Hepatocyte (in vitro differentiated cells): ENCODE data around the gene OSGEP. TPM values are rescaled to one million over a fixed set of nuclear protein-coding genes. Genes with fewer than 3 reads are reported as not detected.

Source experiments
- DNase-seq: peaks from one replicate; pipeline ENCODE4 v3.0.0-alpha.2; 2016; ENCODE audit warnings: low spot score
- H2AFZ ChIP-seq: fragments of 200-600 bp; sonication (generic); 2 replicates; pipeline ENCODE4 v1.6.0; 2016; ENCODE audit warnings: antibody characterized with exemption, mild to moderate bottlenecking
- H3K27ac ChIP-seq: fragments of 200-600 bp; sonication (generic); 2 replicates; pipeline ENCODE4 v1.5.1; 2016; ENCODE audit warnings: mild to moderate bottlenecking
- H3K27me3 ChIP-seq: fragments of 200-600 bp; sonication (generic); 2 replicates; pipeline ENCODE4 v1.6.1; 2016
- H3K36me3 ChIP-seq: fragments of 200-600 bp; sonication (generic); replicated peaks from 2 replicates; pipeline ENCODE4 v1.5.1; 2016; ENCODE audit warnings: low read depth; ENCODE audit not compliant: insufficient read depth
- H3K4me1 ChIP-seq: fragments of 200-600 bp; sonication (generic); 2 replicates; pipeline ENCODE4 v1.5.1; 2016; ENCODE audit warnings: mild to moderate bottlenecking, moderate library complexity; ENCODE audit not compliant: insufficient read depth
- H3K4me2 ChIP-seq: fragments of 200-600 bp; sonication (generic); 2 replicates; pipeline ENCODE4 v1.6.0; 2016
- H3K4me3 ChIP-seq: fragments of 200-600 bp; sonication (generic); 2 replicates; pipeline ENCODE4 v1.5.1; 2016; ENCODE audit warnings: mild to moderate bottlenecking
- H3K79me2 ChIP-seq: fragments of 200-600 bp; sonication (generic); 2 replicates; pipeline ENCODE4 v1.6.0; 2017; ENCODE audit warnings: mild to moderate bottlenecking
- H3K9me2 ChIP-seq: fragments of 200-600 bp; sonication (generic); replicated peaks from 2 replicates; pipeline ENCODE4 v1.6.0; 2017; ENCODE audit warnings: mild to moderate bottlenecking; ENCODE audit not compliant: insufficient read depth
- H3K9me3 ChIP-seq: fragments of 200-600 bp; sonication (generic); 2 replicates; pipeline ENCODE4 v1.5.1; 2016; ENCODE audit warnings: low read depth, mild to moderate bottlenecking
- H4K20me1 ChIP-seq: fragments of 200-600 bp; sonication (generic); 2 replicates; pipeline ENCODE4 v1.6.0; 2016; ENCODE audit warnings: mild to moderate bottlenecking; ENCODE audit not compliant: insufficient read depth, poor library complexity, severe bottlenecking
- CTCF ChIP-seq: fragments of 200-600 bp; sonication (generic); IDR thresholded peaks from 2 replicates; pipeline ENCODE4 v1.5.1; 2016; ENCODE audit warnings: antibody characterized with exemption, mild to moderate bottlenecking; ENCODE audit not compliant: poor library complexity
- EZH2 ChIP-seq: fragments of 200-600 bp; sonication (generic); IDR thresholded peaks from 2 replicates; pipeline ENCODE4 v1.6.1; 2016; ENCODE audit warnings: antibody characterized with exemption, mild to moderate bottlenecking, borderline replicate concordance
- EZH2phosphoT487 ChIP-seq: fragments of 200-600 bp; sonication (generic); IDR thresholded peaks from one replicate; pipeline ENCODE4 v1.6.1; 2018; ENCODE audit warnings: antibody characterized with exemption, mild to moderate bottlenecking, low read depth, moderate library complexity; ENCODE audit not compliant: unreplicated experiment, severe bottlenecking
- WGBS: methylation state at CpG from one replicate; pipeline ENCODE4 v1.1.6; 2016; ENCODE audit warnings: low lambda C conversion rate; ENCODE audit errors: missing lambda C conversion rate; 5-methylcytosine and 5-hydroxymethylcytosine counted together
- polyA plus RNA-seq: library from polyadenylated mRNA; unstranded; fragments of >200 nt; fragmentation: Nextera tagmentation; extraction: Ambion mirVana; gene quantifications from 2 replicates; pipeline ENCODE4 v1.2.1, GENCODE V29; 2016
- total RNA-seq: library from RNA; depleted of rRNA; stranded (reverse); fragments of >200 nt; gene quantifications from 2 replicates; pipeline ENCODE4 v1.2.3, GENCODE V29; 2014

OSGEP gene
- total and polyA plus RNA-seq, 2 experiments from 2014 or later, result 36.2 to 60.1 TPM

GRCh38 chr14:20490563-20490962, 36.0 kb upstream of the OSGEP start:
- Histone ChIP-seq H3K9me2 (no peaks in the 10 kb centered on the region), H4K20me1 (no peaks in the 10 kb centered on the region), H3K36me3 (no peaks in the 10 kb centered on the region), H3K4me1 (no peaks in the 10 kb centered on the region), H2AFZ (no peak overlapping the region), H3K4me3 (no peak overlapping the region), H3K27ac (no peak overlapping the region), H3K4me2 (no peak overlapping the region), H3K9me3 (no peaks in the 10 kb centered on the region), H3K27me3 (no peaks in the 10 kb centered on the region), H3K79me2 (no peaks in the 10 kb centered on the region)
- TF ChIP-seq CTCF, result no peak
- no peak for TF ChIP-seq EZH2phosphoT487
- WGBS, result 63% methylated on average over 6 of the region's 6 CpGs
- no peak for DNase-seq

GRCh38 chr14:20489093-20489994, 34.7 kb upstream of the OSGEP start:
- no peaks in the 10 kb centered on the region for H3K9me3 ChIP-seq
- no peaks in the 10 kb centered on the region for H3K4me1 ChIP-seq
- WGBS, result 72% methylated on average over 6 of the region's 6 CpGs
- H4K20me1 ChIP-seq, result no peaks in the 10 kb centered on the region
- H3K9me2 ChIP-seq, result no peaks in the 10 kb centered on the region
- H3K27ac ChIP-seq, result no peak overlapping the region
- H2AFZ ChIP-seq, result no peak overlapping the region
- no peak for DNase-seq
- TF ChIP-seq EZH2phosphoT487 (no peak), EZH2 (no peak), CTCF (no peak)
- no peak overlapping the region for H3K4me2 ChIP-seq
- H3K27me3 ChIP-seq, result no peaks in the 10 kb centered on the region
- H3K79me2 ChIP-seq, result no peaks in the 10 kb centered on the region
- no peaks in the 10 kb centered on the region for H3K36me3 ChIP-seq
- H3K4me3 ChIP-seq, result no peak overlapping the region

- H4K20me1 ChIP-seq, result no peaks in the 10 kb centered on the region
- H3K9me2 ChIP-seq, result no peaks in the 10 kb centered on the region
- H3K4me2 ChIP-seq, result no peak overlapping the region
- no peak overlapping the region for H3K27ac ChIP-seq
- no peaks in the 10 kb centered on the region for H3K36me3 ChIP-seq
- no peaks in the 10 kb centered on the region for H3K4me1 ChIP-seq
- no peaks in the 10 kb centered on the region for H3K27me3 ChIP-seq
- H2AFZ ChIP-seq, result no peak overlapping the region
- no peak for TF ChIP-seq EZH2
- no peak for TF ChIP-seq CTCF
- no peak for TF ChIP-seq EZH2phosphoT487
- no peaks in the 10 kb centered on the region for H3K79me2 ChIP-seq
- DNase-seq, result no peak
- no peak overlapping the region for H3K4me3 ChIP-seq
- H3K9me3 ChIP-seq, result no peaks in the 10 kb centered on the region
These were observed 32.7 kb upstream of the OSGEP start for GRCh38 chr14:20487396-20487725.
